GM13976 (cell line): Measurements from ENCODE around the gene ZDHHC20.

Experiments
- DNase-seq: peaks from one replicate; pipeline ENCODE4 v3.0.0; 2012; ENCODE audit warnings: low spot score
- CTCF ChIP-seq: IDR thresholded peaks from 2 replicates; pipeline ENCODE4 v1.5.1; 2012; ENCODE audit warnings: borderline replicate concordance, mild to moderate bottlenecking; ENCODE audit not compliant: insufficient read depth; ENCODE audit errors: extremely low read depth, missing control alignments, control extremely low read depth
- in situ Hi-C: fragments of 300-500 bp; cut with MboI; formaldehyde crosslinking; loops from one replicate; pipeline ENCODE4 v1.12.0; 2022; ENCODE audit warnings: low sequenced_read_pairs, mixed read lengths, inconsistent platforms; ENCODE audit not compliant: unreplicated experiment

The ZDHHC20 gene

GRCh38 chr13:21326155-21327031, 132.7 kb downstream of the ZDHHC20 start:
- DNase-seq: no peak
- in situ Hi-C loops: no loop called here
- TF ChIP-seq CTCF: no peak

GRCh38 chr13:21324803-21325202, 134.3 kb downstream of the ZDHHC20 start:
- no peak for TF ChIP-seq CTCF
- in situ Hi-C loops: no loop called here
- DNase-seq: peak; percentile 55

GRCh38 chr13:21322988-21323387, 136.1 kb downstream of the ZDHHC20 start:
- no peak for TF ChIP-seq CTCF
- in situ Hi-C loops: no loop called here
- DNase-seq: no peak
